Upper lobe of left lung (tissue), 6 donors: ENCODE measurements around the gene ACAP3. TPM values are rescaled to one million over a fixed set of nuclear protein-coding genes. Genes with fewer than 3 reads are reported as not detected.

Experiments
- ATAC-seq, 2 donors: fragments of 200-7000 bp; cut with Tn5 transposase; one replicate each; pipeline ENCODE4 v1.9.1; 2022; ENCODE audit warnings: mild to moderate bottlenecking in 2 of 2, moderate library complexity in 2 of 2; ENCODE audit not compliant: low FRiP score in 2 of 2
- DNase-seq, 2 donors: peaks; one replicate each; pipeline ENCODE4 v3.0.0-alpha.2; 2019 to 2020
- H3K27ac ChIP-seq, 4 donors: fragments of 200-600 bp; sonication (generic); one replicate each; pipeline ENCODE4 v1.5.1; 2016 to 2019
- H3K27me3 ChIP-seq, 4 donors: fragments of 200-600 bp; sonication (generic); one replicate each; pipeline ENCODE4 v1.5.1; 2017 to 2019
- H3K36me3 ChIP-seq, 4 donors: fragments of 200-600 bp; sonication (generic); one replicate each; pipeline ENCODE4 v1.5.1; 2016 to 2019
- H3K4me1 ChIP-seq, 4 donors: fragments of 200-600 bp; sonication (generic); one replicate each; pipeline ENCODE4 v1.5.1; 2018 to 2019
- H3K4me3 ChIP-seq, 4 donors: fragments of 200-600 bp; sonication (generic); one replicate each; pipeline ENCODE4 v1.5.1; 2017 to 2019; ENCODE audit warnings: mild to moderate bottlenecking in 2 of 4, moderate library complexity in 1 of 4
- H3K9me3 ChIP-seq, 4 donors: fragments of 200-600 bp; sonication (generic); one replicate each; pipeline ENCODE4 v1.5.1; 2018 to 2019
- CTCF ChIP-seq, 6 experiments: fragments of 450-650 bp in 4 of 6; fragments of 200-600 bp in 2 of 6; sonication (generic) in 2 of 6; IDR thresholded peaks; one replicate each; pipeline ENCODE4 v1.5.1; 2016 to 2019; ENCODE audit warnings: antibody characterized with exemption in 6 of 6
- EP300 ChIP-seq, 4 donors: sonication (generic); formaldehyde crosslinking; IDR thresholded peaks; one replicate each; pipeline ENCODE4 v1.5.1; 2017; ENCODE audit warnings: antibody characterized with exemption in 4 of 4, control low read depth in 2 of 4
- POLR2A ChIP-seq, 4 donors: fragments of 450-650 bp; IDR thresholded peaks; one replicate each; pipeline ENCODE4 v1.5.1; 2016 to 2017; ENCODE audit warnings: antibody characterized with exemption in 4 of 4, mild to moderate bottlenecking in 2 of 4
- POLR2AphosphoS5 ChIP-seq, 2 donors: sonication (generic); formaldehyde crosslinking; IDR thresholded peaks; one replicate each; pipeline ENCODE4 v1.5.1; 2017; ENCODE audit warnings: antibody characterized with exemption in 2 of 2
- WGBS, 2 donors: methylation state at CpG; one replicate each; pipeline ENCODE4 v1.1.5; 2017 to 2018; 5-methylcytosine and 5-hydroxymethylcytosine counted together
- total RNA-seq, 6 donors: library from RNA; depleted of rRNA in 4 of 6; stranded (reverse); fragments of >200 nt in 4 of 6; gene quantifications; one replicate each; pipeline versions ENCODE4 v1.1.0 to v1.2.1, GENCODE V29; 2016 to 2021
- donor health status: DM: no; HTN: no; CAD: no; lungs with moderate emphysema.
- donor health status: DM: no; HTN: yes; CAD: no; lungs with severe emphysema.

ACAP3 gene
- total RNA-seq, 6 donors from 2014 or later: 33.5 to 166 (median 60.1) TPM

GRCh38 chr1:1282998-1283397, 24.7 kb downstream of the ACAP3 start:
- H3K4me3 ChIP-seq: no peak overlapping the region
- no peak for TF ChIP-seq EP300 (IDR thresholded peaks at IDR 0.05)
- no peak for TF ChIP-seq POLR2AphosphoS5 (IDR thresholded peaks at IDR 0.05)
- no peak for TF ChIP-seq CTCF (IDR thresholded peaks at IDR 0.05)
- TF ChIP-seq POLR2A (IDR thresholded peaks at IDR 0.05): no peak
- WGBS, 2 donors: 89 to 93% methylated on average over 8 to 14 of the region's 14 CpGs
- DNase-seq: peak in 1 of 2 donors; percentile 55
- ATAC-seq: no peak
- no peaks in the 10 kb centered on the region for H3K9me3 ChIP-seq
- H3K4me1 ChIP-seq: peaks cover 0 to 5% (median 2%) of the 10 kb centered on the region in 4 donors
- peaks cover 0 to 6% (median 0%) of the 10 kb centered on the region in 4 donors for H3K27me3 ChIP-seq
- H3K36me3 ChIP-seq: no peaks in the 10 kb centered on the region
- H3K27ac ChIP-seq: no peak overlapping the region

GRCh38 chr1:1281533-1282321, 26.0 kb downstream of the ACAP3 start:
- ATAC-seq (peak; percentile 23 to 60), DNase-seq (peak; percentile 78 to 81)
- TF ChIP-seq POLR2AphosphoS5 (IDR thresholded peaks at IDR 0.05) (no peak), CTCF (IDR thresholded peaks at IDR 0.05) (no peak), EP300 (IDR thresholded peaks at IDR 0.05) (no peak), POLR2A (IDR thresholded peaks at IDR 0.05) (no peak)
- Histone ChIP-seq H3K27me3 (peaks cover 0 to 6% (median 0%) of the 10 kb centered on the region in 4 donors), H3K36me3 (no peaks in the 10 kb centered on the region), H3K9me3 (no peaks in the 10 kb centered on the region), H3K27ac (no peak overlapping the region), H3K4me3 (no peak overlapping the region), H3K4me1 (peaks cover 0 to 5% (median 2%) of the 10 kb centered on the region in 4 donors)
- WGBS, 2 donors: 56% methylated on average over 19 of the region's 26 CpGs; no CpG with 5 or more reads in 1 of the 2 donors

GRCh38 chr1:1280782-1281481, 26.8 kb downstream of the ACAP3 start:
- ATAC-seq (no peak), DNase-seq (peak in 1 of 2 donors; percentile 78)
- Histone ChIP-seq H3K4me3 (no peak overlapping the region), H3K4me1 (peaks cover 0 to 5% (median 2%) of the 10 kb centered on the region in 4 donors), H3K27ac (no peak overlapping the region), H3K27me3 (no peaks in the 10 kb centered on the region), H3K9me3 (no peaks in the 10 kb centered on the region), H3K36me3 (no peaks in the 10 kb centered on the region)
- 91 to 92% methylated on average over 8 to 21 of the region's 21 CpGs for WGBS, 2 donors
- TF ChIP-seq POLR2A (IDR thresholded peaks at IDR 0.05): no peak
- TF ChIP-seq CTCF (IDR thresholded peaks at IDR 0.05): no peak
- no peak for TF ChIP-seq POLR2AphosphoS5 (IDR thresholded peaks at IDR 0.05)
- no peak for TF ChIP-seq EP300 (IDR thresholded peaks at IDR 0.05)

- WGBS, 2 donors: 92 to 95% methylated on average over 17 of the region's 17 CpGs
- H3K27ac ChIP-seq: no peak overlapping the region
- ATAC-seq: no peak
These were observed 28.7 kb downstream of the ACAP3 start for GRCh38 chr1:1279028-1279427.

More at GRCh38 chr1:1279028-1279427, 28.7 kb downstream of the ACAP3 start:
- TF ChIP-seq EP300 (IDR thresholded peaks at IDR 0.05) (no peak), POLR2AphosphoS5 (IDR thresholded peaks at IDR 0.05) (no peak), POLR2A (IDR thresholded peaks at IDR 0.05) (no peak), CTCF (IDR thresholded peaks at IDR 0.05) (no peak)
- Histone ChIP-seq H3K4me1 (peaks cover 6 to 17% (median 10%) of the 10 kb centered on the region in 4 donors), H3K36me3 (no peaks in the 10 kb centered on the region), H3K4me3 (no peak overlapping the region), H3K27me3 (no peaks in the 10 kb centered on the region), H3K9me3 (no peaks in the 10 kb centered on the region)
- DNase-seq: peak in 1 of 2 donors; percentile 63
